NCI-H1105 treated with DMSO at 0.1 percent for 48 hours (cell line): ENCODE data around the gene AP1S3.

ENCODE experiments used
- DNase-seq: peaks from one replicate; lab custom pipeline; 2025; lab: John Stamatoyannopoulos, UW

The AP1S3 gene

GRCh38 chr2:223759569-223760430 is 77.6 kb downstream of the AP1S3 start:
- no peak for DNase-seq

GRCh38 chr2:223758131-223758840 is 79.1 kb downstream of the AP1S3 start:
- DNase-seq, result peak; percentile 50

DNA sequence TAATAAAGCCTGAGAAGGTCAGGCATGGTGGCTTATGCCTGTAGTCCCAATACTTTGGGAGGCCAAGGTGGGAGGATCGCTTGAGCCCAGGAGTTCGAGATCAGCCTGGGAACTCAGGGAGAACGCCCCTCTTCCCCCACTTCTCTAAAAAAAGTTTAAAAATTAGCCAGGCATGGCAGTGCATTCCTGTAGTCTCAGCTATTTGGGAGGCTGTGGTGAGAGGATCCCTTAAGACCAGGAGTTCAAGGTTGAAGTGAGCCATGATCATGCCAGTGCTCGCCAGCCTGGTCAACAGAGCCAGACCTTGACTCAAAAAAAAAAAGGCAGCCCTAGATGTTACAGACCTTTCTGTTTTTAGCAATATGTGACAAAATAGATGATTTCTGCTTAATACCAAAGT is 83.4 kb downstream of the AP1S3 start:
- DNase-seq, result no peak

GRCh38 chr2:223751012-223751411 is 86.4 kb downstream of the AP1S3 start:
- DNase-seq, result no peak

DNA sequence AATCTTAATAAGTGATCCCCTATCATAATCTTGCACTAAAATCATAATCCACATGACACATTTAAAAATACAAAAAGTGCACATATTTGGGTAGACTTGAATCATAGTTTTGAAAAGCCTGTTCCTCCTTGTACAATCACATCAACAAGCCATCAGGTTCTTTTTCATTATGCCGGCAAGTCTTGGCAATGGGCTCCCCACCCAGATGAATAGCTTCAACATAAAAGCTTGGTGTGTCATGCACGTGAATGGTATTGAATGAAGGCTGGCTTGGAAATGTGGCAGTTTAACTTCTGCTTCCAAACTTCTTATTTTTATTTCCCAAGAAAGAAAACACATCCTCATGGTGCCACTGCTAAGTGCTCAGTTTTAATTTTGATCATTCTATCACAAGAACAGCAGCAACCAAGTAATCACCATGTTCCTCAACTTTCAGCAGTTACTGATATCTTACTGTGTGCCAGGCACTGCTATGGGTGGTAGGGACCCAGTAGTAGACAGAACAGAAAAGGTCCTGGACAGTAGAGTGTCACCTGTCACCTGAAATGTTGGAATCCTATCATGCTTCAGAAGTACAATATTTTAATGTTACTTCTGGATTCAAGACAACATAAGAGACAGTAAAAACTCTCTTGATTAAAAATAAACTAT is 89.9 kb downstream of the AP1S3 start:
- no peak for DNase-seq

GRCh38 chr2:223746611-223747010 is 90.8 kb downstream of the AP1S3 start:
- no peak for DNase-seq

DNA sequence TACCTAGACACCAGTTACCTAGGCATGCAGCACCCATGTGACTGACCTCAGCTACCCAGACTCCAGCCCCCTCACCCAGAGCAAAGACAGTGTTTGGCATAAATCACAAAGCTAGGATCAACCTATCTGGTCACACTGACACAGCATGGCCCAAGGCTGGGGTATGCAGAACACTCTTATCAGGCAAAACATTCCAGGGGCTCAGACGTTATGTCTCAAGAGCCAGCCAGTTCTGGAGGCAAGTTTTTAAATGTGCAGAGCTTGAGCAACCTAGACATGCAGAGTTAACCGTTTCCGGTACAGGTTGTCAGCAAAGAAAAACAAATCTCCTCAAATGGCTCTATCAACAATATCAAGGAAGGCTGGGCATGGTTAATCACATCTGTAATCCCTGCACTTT is 92.8 kb downstream of the AP1S3 start:
- no peak for DNase-seq

DNA sequence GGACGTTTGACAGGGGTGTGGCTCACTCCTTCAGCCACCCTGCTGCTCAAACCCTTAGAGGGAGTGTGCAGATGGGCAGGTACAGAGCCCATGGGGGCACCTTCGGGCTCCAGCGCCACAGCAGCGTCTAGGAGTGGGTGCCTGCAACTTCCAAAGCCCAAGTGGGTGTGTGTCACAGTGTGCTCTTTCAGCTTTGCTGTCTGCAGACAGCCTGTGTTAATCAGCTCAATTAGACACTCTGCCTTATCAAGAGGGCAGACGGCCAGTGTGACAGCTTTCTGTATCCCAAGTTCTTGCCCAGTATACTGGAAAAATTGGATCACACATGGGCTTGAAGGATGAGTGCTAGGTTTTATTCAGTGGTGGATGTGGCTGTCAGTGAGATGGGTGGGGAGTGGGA is 96.7 kb downstream of the AP1S3 start:
- no peak for DNase-seq

DNA sequence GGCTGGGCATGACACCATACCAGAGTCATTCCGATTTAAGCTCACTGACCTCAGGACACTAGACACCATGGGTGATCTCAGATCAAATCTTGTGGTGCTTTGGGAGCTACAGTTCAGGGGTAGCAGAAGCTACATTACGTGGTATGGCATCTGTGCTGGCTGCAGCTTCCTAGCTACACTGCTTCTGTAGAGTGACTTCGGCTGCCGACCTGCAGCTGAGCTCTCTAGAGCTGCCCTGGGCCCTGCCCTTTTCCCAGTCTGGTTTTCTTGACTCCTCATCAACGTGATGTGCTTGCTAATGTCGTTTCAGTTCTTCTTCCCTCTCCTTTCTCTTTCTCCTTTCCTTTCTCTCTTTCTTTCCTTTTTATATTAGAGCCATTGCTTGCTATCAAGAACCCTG is 100.2 kb downstream of the AP1S3 start:
- no peak for DNase-seq

GRCh38 chr2:223736488-223736887 is 100.9 kb downstream of the AP1S3 start:
- no peak for DNase-seq

DNA sequence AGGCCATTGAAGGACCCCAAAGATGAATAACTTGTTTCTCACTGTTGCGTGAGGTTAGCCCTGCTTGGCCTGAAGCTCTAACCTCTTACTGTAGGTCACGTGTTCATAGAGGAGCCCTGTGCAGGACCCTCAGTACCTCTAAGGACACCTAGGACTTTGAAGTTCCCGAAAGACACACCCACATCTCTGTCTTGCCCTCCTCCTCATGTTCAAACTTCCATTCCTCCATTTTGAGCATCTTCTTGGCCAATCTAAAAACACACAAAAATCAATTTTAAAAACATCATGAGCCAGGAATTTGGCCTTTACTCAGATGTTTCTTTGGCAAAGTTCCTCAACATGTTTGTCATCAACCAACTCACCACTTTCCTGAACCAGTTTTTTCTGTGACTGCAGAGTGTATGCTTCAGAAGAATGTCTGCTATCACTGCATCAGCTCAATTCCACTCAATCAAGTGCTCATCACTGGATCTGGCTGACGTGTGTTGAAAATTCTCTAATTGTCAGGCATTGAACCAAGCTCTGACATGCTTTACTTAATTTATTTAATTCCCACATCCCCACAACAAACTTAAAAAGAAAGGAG is 101.6 kb downstream of the AP1S3 start:
- DNase-seq, result no peak

DNA sequence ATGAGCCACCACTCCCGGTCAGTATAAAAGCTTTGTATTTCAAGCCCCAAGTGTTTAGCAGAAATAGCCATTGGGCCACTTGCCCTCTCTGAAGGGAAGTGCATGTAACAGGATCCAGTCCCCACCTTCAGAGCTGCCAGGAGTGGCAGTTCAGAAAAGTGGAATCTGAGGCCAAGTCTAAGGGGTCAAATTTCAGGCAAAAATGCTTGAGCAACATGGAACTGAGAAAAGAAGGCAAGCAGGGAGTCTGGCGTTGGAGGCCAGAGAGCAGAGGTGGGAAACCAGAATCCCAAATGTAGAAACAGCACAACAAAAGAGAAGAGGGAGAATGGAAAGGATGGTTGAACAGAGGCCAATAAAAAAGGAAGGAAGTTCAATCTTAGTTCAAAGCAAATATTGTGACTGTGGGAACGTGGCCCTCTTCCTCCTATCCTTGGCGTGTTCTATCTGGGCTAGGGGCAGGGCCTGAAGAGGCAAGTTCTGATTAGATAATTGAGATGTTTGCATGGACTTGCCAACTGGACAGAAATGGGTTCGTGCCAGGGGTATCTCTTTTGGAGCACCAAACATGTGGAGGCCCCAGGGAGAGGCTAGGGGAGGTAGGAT is 102.2 kb downstream of the AP1S3 start:
- DNase-seq, result no peak

DNA sequence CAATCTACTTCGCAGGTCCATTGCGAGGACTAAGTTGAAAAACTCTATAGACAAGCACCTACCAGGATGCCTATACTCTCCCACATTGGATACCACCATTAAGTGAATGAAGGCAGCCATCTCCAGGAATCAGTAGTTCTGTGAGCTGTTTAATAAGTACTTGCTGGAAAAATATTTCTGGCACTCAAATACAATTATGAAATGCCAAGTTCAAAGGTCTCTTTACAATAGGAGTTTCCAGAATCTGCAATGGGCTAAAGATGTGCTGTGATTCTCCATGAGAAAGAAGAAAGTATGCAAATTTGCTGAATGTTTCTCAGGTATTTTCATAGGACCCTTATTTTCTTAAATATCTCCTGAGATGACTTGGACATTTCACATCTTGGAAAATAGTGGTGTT is 103.0 kb downstream of the AP1S3 start:
- DNase-seq, result no peak

- DNase-seq, result no peak
Measured at GRCh38 chr2:223732346-223732745, 105.0 kb downstream of the AP1S3 start.

GRCh38 chr2:223731503-223731902 is 105.9 kb downstream of the AP1S3 start:
- DNase-seq, result no peak

DNA sequence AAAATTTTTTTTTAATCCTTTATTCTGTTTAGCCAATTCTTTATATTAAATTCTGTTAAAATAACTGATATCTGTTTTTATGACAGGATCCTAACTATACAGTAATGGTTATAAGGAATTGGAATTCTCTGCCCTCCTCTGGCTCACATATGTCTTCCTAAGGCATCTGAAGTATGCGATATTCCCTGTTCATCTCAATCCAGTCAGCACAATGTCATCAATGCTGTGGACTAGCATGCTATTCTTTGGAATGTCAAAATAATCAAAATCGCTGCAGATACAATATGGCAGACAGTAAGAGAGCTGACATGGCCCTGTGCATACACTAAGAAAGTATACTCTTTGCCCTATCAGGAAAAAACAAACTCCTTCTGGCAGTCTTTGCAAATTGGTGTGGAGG is 107.6 kb downstream of the AP1S3 start:
- no peak for DNase-seq

DNA sequence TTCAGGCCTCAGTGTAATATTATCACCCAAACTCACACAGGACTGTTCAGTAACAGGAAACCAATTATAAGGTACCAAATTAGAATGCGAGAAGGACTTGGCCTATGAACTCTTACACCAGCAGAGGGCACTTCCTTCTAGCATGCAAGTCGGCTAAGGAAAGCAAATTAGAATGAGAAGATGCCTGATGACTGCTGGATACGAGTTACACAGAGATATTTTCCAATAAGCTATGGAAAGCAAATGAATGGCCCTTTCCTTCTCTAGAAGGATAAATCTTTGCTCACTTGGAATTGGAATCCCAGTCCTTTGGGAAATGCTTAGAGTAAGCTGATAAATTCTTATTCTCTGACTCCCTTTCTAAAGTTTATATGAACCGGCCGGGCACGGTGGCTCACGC is 109.8 kb downstream of the AP1S3 start:
- peak; percentile 18 for DNase-seq

GRCh38 chr2:223725986-223726970 is 111.1 kb downstream of the AP1S3 start:
- DNase-seq, result no peak

DNA sequence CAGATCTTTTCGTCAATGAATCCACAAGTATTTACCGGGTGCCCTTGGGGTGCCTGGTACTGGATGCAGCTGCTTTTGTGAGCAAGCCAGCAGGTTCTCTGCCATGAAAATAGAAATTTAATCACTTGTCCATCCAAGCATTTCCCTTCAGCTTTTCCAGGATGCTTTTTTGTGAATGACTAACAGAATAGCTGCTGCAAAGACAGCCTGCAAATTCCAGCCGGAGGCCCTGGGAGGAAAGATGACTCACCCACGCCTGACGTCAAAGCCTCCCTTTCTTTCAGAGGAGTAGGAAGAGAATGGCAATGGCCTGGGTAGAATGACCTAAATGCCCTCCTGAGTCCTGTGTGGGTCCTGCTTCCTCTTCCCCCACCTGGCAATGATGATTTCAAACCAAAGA is 111.9 kb downstream of the AP1S3 start:
- DNase-seq, result no peak

DNA sequence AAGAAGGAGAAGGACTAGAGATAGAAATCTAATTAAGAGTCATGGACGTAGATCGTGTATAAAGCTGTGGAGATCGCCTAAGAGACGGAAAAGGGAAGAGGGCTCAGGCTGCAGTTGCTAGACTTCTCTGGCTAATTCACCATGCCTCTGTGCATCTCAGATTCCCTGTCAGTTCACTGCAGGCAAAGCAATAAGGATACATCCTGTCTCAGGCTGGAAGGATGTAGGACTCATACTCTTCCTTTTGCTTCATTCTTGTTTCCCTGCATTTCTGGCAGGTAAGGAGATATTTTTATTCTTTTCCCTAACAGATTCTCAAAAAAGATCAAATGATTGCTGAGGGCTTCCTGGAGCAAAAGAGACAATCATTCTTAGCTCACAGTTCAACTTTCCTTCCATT is 112.5 kb downstream of the AP1S3 start:
- no peak for DNase-seq

- DNase-seq, result no peak
Measured at GRCh38 chr2:223723954-223724411, 113.4 kb downstream of the AP1S3 start.
